Raji (cell line): Measurements from ENCODE around the gene TRAF4.

ENCODE experiments used
- POLR2A ChIP-seq: IDR thresholded peaks from 2 replicates; pipeline ENCODE4 v1.6.1; 2011; ENCODE audit warnings: low read depth, low read length, control low read depth; ENCODE audit not compliant: insufficient read depth

TRAF4 gene

DNA sequence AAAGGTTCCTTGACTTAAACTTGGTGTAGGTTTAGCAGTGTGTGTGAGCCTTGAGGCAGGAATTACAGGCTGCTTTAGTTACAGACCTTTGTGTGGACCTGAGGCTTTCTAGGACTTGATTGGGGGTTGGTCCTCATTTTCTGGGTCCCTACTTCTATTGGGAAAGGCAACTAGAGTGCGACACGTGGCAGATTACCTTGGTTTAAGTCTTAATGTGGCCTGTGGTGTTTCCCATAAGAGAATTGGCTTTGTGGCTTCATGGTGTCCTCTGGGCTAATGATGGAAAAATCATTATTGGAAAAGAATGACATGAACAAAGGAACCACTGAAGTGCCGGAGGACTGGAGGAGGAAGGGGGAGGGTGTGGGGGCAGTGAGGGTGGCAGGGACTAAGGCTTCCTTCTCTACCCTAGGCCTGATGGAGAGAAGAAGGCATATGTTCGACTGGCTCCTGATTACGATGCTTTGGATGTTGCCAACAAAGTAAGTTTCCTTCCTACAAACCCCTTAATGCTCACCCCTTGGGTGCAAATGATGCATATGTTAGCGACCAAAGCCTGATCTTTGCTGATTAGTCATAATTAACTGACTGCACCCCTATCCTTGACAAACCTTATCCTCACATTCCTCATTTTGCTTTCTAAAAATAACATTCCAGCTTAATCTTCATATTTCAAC, 20.5 kb upstream of the TRAF4 start:
- no peak; the same call in 1 of the 2 replicates for TF ChIP-seq POLR2A

DNA sequence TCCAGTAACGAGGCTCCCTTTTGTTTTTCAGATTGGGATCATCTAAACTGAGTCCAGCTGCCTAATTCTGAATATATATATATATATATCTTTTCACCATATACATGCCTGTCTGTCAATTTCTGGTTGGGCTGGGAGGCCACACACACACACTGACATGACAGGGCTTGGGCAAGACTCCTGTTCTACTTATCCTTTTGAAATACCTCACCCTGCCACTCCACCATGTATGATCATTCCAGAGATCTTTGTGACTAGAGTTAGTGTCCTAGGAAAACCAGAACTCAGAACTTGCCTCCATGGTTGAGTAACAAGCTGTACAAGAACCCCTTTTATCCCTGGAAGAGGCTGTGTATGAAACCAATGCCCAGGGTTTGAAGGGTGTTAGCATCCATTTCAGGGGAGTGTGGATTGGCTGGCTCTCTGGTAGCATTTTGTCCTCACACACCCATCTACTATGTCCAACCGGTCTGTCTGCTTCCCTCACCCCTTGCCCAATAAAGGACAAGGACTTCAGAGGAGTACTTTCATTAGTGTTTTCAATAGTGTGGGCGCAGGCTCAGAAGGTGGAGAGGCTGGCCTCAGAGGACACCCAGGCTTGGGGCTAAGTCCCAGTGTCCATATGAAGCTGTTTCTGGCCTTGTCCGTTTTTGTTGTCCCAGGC, 19.8 kb upstream of the TRAF4 start:
- TF ChIP-seq POLR2A, result 0 out of 2 replicates have a peak, but pooled peaks have one; percentile 19

DNA sequence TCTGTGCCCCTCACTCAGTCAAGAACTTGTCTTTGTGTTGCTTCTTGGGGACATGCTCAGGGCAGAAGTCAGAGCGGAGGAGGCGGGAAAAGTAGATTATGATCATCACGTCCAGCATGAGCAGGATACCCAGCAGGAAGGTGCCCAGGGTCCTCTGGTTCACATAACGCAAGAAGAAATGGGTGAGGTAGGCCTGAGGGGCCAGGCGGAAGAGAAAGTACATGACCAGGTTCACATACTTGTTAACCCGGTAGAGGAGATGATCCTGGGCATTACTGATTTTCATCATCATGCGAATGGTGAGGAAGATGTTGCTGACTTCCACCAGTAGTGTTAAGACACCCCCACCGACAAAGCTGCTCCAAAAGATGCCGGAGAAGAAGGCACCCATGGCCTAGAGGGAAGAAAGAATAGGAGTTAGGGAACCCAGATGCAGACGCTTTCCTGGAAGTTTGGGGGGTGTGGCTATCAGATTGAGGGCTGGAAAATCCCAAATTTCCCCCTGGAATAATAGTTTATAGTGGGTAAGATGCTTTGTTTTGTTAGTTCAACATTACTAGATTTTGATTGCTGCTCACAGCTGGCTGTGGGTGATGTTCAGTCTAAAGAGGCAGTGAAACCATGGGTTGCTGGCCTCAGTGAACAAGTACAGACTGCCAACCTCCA, 19.2 kb upstream of the TRAF4 start:
- no peak for TF ChIP-seq POLR2A

DNA sequence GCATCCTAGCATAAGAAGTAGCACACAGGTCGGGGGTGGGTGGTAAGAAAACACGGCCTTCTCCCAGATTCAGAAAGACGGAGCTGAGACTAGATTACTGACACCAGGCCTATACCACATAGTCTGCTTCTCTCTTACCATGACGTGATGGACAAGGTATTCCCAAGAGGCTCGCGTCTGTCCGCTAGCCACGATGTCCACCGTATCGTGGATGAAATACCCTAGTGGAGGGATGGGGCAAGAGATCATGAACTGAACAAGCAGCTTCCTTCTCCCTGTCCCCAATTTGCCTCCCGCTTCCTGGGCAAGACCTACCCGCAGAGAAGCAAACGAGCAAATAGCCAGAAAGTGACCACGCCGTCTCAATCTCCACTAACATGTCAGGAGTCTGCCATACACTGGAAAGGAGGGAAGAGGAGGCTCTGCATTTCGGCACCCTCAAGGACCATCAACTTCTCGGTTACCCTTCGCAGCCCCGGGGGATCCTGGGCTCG, 18.6 kb upstream of the TRAF4 start:
- TF ChIP-seq POLR2A, result peak; percentile 81

DNA sequence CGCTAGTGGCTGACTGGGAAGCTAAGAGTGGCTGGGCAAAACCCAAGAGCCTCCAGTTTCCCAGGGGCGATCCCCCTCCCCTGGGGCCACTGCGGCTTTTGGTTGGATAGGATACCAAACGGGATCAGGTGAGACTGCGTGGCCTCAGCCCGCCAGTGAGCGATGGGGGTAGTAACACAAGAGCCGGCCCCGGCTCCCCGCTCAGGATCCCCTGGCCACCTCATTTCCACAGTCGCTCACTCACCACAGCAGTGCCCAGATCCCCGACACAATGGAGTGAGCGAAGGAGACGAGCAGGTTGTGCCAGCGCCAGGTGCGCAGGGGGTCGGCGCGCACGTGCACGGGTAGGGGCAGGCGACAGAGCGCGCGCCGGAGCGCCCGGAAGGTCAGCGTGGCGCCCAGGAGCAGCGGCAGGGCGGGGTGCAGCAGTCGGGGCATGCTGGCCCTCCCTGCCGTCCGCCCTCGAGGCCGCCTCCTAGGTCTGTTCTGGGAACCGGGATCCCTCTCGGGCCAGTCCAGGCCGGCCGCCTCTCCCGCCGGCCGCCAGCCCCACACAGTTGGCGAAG, 18.1 kb upstream of the TRAF4 start:
- peak; percentile 80 for TF ChIP-seq POLR2A

DNA sequence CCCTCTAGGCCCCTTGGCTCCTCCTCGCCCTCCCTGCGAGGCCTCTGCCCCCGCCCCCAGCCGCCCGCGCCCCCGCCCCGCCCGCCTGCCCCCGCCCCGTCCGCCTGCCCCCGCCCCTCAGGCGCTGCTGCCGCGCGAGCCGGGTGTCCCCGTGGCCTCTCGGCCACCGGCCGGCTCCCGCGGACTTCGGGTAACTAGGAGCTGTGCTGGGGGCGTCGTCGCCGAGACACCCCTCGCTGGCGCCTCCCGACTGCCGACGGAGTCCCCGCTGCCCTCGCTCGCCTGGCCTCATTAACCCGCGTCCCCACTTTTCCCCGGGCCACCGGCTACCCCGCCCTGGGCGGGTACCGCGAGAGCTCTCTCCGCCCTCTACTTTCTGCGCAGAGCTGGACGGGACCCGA, 17.6 kb upstream of the TRAF4 start, which contains the start of gene TLCD1:
Gene TLCD1 (minus strand): TSS at position 8 of the 401 bp plus-strand sequence. CDS start 136 bp downstream, outside the sequence.
- no peak for TF ChIP-seq POLR2A

DNA sequence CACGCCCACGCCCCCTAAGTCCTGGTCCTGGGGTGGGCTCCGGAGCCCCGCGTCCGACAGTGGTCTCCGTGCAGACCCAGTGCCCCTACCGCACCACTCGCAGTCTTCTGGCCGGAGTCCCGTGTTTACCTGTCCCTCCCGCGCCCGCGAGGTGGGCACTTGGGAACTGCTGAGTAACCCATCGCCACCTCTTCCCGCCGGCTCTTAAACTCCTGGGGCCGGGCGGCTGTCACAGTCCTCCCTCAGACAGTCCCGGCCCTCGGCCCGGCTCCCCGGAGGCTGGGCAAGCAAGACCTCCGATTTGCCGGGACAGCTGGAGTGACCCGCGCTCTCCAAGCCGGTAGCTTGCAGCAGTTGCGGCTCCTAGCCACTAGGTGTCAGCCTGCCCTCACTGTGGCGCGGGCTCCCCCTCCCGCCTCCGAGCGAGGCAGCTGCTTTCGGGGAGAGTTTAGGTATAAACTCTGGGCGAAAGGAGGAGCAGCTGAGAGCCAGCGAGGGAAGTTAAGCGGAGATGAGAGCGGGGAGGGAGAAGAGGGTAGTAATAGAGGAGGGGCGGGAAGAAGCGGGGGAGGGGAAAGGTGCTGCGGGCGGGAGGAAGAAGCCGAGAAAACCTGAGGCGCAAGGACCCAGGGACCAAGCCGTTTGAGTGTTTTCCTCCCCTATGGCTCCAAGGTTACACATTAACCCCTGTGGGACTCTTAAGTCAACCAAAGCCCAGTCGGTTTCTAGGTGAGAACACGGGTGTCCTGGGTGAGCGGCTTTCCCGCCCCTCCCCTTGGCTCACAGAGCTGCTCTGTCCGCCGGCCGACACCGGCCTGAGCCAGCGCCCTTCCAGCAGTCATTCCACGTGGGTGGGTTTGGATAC, 17.0 kb upstream of the TRAF4 start:
- peak; percentile 75 for TF ChIP-seq POLR2A

DNA sequence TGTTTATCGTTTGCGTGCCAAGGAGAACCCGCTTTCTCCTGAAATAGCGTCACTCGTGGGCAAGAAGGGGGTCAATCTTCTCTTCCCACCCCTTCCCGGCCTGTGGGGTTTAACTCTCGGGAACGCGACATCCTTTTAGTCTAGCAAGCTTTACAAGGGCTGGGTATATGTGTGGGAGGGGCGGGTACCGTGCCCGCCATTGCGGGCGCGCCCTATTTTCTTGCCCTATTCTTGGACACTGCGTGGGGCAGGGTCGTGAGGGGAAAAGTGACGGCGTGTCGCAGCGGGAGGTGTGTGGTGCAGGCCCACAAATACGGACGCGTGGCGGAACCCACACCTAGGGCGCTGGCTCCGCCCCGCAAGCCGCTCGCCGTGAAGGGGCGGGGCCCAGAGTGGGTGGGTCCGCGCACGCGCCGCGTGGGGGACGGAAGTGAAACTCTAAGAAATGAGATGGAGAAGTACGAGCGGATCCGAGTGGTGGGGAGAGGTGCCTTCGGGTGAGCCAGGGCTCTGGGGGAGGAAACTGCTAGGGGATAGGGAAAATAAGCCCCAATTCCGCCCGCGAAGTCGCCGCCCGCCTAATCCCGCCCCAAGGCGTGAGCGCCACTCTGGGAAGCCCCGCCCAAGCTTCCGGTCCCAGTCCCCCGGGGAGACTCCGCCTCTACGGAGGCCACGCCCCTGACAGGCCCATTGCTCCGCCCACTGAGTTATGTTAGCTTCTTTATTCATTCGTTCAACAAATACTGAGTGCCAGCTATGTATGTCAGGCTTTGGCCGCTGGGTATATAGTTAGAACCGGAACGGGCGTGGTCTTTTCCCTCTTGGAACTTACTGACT, 15.2 kb upstream of the TRAF4 start, which contains the start of gene NEK8:
Gene NEK8 (plus strand): TSS at position 425 of the 837 bp plus-strand sequence. CDS start 26 bp downstream, at position 451.
- peak; percentile 76 for TF ChIP-seq POLR2A

DNA sequence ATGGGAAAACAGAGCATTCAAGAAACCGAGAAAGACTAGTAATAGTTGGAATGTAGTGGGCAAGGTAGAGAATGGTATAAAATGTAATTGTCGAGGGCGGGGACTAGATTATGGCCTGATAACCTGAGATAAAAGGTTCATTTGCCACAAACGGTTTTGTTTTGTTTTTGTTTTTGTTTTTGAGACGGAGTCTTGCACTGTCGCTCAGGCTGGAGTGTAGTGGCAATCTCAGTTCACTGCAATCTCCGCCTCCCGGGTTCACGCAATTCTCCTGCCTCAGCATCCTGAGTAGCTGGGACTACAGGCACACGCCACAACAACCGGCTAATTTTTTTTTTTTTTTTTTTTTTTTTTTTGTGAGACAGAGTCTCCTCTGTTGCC, 13.9 kb upstream of the TRAF4 start:
- no peak for TF ChIP-seq POLR2A

DNA sequence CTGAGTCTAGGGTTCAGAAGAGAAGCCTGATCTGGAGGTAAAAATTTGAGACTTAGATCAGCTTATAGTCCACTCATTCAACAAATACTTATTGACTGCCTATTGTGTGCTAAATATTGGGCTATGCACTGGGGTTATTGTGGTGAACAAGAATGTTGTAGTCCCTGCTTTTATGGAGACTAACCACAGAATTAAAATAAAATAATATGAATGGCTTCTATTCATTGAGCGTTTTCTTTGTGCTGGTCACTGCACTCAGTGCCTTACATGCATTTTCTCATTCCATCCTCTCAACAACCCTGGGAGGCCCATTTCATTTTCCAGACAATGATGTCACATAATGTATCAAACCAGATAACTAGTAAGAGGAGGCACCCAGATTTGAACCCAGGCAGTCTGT, 10.5 kb upstream of the TRAF4 start:
- no peak for TF ChIP-seq POLR2A

DNA sequence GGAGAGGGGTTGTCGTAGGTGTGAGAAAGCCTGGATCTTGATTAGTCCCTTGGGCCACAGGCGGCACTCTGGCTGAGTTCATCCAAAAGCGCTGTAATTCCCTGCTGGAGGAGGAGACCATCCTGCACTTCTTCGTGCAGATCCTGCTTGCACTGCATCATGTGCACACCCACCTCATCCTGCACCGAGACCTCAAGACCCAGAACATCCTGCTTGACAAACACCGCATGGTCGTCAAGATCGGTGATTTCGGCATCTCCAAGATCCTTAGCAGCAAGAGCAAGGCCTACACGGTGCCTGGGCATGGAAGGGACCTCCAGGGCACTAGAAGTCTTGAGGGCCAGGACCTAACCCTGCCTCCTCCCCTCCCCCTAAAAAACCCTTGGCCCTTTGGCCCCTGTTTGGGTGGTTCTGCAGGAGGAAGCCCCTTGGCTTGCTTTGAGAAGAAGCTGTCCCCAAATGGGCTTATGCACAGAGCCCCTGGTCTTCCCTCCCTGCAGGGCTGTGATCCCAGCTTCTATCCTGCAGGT, 9.0 kb upstream of the TRAF4 start:
- no peak for TF ChIP-seq POLR2A

DNA sequence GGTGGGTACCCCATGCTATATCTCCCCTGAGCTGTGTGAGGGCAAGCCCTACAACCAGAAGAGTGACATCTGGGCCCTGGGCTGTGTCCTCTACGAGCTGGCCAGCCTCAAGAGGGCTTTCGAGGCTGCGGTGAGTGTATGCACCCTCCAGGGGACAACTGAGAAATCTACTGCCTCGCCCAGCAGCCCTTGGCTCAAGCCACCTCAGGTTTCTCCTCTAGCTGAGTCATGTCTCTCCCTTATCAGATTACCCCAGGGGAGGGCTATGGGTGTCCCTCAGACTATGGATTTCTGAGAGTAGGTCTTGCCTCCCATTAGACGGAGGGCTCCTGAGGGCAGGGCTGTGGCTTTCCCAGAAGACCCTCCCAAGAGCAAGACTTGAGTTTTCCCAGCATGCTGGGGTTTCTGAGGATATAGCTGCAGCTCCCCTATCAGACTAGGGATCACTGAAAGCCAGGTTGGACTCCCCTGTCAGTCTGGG, 8.5 kb upstream of the TRAF4 start:
- TF ChIP-seq POLR2A, result no peak

DNA sequence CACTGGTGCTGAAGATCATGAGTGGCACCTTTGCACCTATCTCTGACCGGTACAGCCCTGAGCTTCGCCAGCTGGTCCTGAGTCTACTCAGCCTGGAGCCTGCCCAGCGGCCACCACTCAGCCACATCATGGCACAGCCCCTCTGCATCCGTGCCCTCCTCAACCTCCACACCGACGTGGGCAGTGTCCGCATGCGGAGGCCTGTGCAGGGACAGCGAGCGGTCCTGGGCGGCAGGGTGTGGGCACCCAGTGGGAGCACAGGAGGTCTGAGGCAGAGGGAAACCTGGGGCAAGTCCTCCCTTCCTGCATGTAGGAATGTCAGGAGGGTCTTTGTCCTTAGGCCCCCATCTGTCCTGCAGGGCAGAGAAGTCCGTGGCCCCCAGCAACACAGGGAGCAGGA, 6.5 kb upstream of the TRAF4 start:
- TF ChIP-seq POLR2A, result no peak

DNA sequence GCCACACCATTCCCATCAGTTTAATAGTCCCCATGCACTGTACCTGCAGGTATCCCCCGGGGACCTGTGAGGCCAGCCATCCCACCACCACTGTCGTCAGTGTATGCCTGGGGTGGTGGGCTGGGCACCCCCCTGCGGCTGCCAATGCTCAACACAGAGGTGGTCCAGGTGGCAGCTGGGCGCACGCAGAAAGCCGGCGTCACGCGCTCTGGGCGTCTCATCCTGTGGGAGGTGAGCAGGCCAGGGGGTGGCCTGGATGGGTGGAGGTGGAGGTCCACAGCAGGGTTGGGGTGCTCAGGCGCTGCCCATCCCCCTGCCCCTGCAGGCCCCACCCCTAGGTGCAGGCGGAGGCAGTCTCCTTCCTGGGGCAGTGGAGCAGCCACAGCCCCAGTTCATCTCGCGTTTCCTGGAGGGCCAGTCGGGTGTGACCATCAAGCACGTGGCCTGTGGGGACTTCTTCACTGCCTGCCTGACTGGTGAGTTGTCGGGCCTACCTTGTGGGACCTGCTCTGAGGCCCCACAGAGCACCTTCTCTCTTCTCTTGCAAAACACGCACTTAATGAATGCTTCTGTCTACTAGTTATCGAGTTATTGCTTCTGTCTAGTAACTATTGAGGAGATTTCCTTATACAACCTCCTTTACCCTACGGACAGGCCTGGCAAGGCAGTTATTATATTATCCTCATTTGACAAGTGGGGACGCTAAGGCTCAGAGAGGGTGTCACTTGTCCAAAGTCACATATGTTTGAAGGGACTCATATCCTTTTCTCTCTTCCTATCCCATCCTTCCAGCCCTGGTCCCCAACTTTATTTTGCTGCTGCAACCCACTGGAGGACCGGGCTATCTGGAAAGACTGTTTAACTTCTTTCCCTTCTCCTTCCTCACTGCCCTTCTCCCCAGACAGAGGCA, 5.8 kb upstream of the TRAF4 start:
- peak; percentile 86 for TF ChIP-seq POLR2A
